ENCODE results near the gene ALK. TPM values are rescaled to one million over a fixed set of nuclear protein-coding genes. Genes with fewer than 3 reads are reported as not detected.

ALK gene
- total RNA-seq, 2 experiments from 2014 or later: not detected

- H3K4me3 Mint-ChIP-seq: no peak overlapping the region
- intact Hi-C loops (cut with micrococcal nuclease): no loop called here
- no peak overlapping the region for H3K27ac Mint-ChIP-seq
- CTCF ChIA-PET: no interaction called here
- H3K4me1 Mint-ChIP-seq (ENCODE audit: low read depth): no peaks in the 10 kb centered on the region
- POLR2A ChIA-PET: no interaction called here
- DNase-seq: no peak
- no peaks in the 10 kb centered on the region for H3K9me3 Mint-ChIP-seq
- no peaks in the 10 kb centered on the region for H3K27me3 Mint-ChIP-seq
- H3K36me3 Mint-ChIP-seq: no peaks in the 10 kb centered on the region
Observed at GRCh38 chr2:29482348-29482747, 439.0 kb downstream of the ALK start.

DNA sequence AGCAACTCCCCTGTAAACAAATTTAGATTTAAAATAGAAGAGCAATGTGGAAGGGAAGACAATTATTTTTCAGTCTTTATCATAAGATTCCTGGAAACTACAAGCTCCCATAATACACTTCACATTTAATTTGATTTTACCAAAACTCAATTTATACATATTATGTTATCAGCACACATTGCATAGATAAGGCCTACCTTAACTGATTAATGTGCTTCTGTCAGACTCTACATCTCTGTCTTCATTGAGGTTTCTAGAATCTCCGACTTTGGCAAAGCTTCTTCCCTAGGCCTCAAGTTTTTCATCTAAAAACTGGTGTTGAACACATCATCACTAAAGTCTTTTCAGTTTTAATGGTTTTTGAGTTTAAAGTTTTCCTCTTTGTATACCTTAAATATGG is 440.1 kb downstream of the ALK start:
- no peaks in the 10 kb centered on the region for H3K36me3 Mint-ChIP-seq
- ChIA-PET CTCF (no interaction called here), POLR2A (no interaction called here)
- no peaks in the 10 kb centered on the region for H3K9me3 Mint-ChIP-seq
- no peaks in the 10 kb centered on the region for H3K4me1 Mint-ChIP-seq (ENCODE audit: low read depth)
- no peak for DNase-seq
- no peaks in the 10 kb centered on the region for H3K27me3 Mint-ChIP-seq
- no peak overlapping the region for H3K27ac Mint-ChIP-seq
- H3K4me3 Mint-ChIP-seq: no peak overlapping the region
- intact Hi-C loops (cut with micrococcal nuclease): no loop called here

- H3K9me3 Mint-ChIP-seq: no peaks in the 10 kb centered on the region
- POLR2A ChIA-PET: no interaction called here
- H3K36me3 Mint-ChIP-seq: no peaks in the 10 kb centered on the region
- H3K27me3 Mint-ChIP-seq: no peaks in the 10 kb centered on the region
- H3K27ac Mint-ChIP-seq: no peak overlapping the region
- no peak overlapping the region for H3K4me3 Mint-ChIP-seq
- CTCF ChIA-PET: no interaction called here
- intact Hi-C loops (cut with micrococcal nuclease): no loop called here
- no peak for DNase-seq
- H3K4me1 Mint-ChIP-seq (ENCODE audit: low read depth): no peaks in the 10 kb centered on the region
Observed at GRCh38 chr2:29480426-29480825, 441.0 kb downstream of the ALK start.

- ChIA-PET POLR2A (no interaction called here), CTCF (no interaction called here)
- Mint-ChIP-seq H3K4me3 (no peak overlapping the region), H3K36me3 (no peaks in the 10 kb centered on the region), H3K27ac (no peak overlapping the region), H3K27me3 (no peaks in the 10 kb centered on the region), H3K4me1 (ENCODE audit: low read depth) (no peaks in the 10 kb centered on the region), H3K9me3 (no peaks in the 10 kb centered on the region)
- intact Hi-C loops (cut with micrococcal nuclease): no loop called here
- DNase-seq: no peak
Observed at GRCh38 chr2:29479401-29479800, 442.0 kb downstream of the ALK start.

DNA sequence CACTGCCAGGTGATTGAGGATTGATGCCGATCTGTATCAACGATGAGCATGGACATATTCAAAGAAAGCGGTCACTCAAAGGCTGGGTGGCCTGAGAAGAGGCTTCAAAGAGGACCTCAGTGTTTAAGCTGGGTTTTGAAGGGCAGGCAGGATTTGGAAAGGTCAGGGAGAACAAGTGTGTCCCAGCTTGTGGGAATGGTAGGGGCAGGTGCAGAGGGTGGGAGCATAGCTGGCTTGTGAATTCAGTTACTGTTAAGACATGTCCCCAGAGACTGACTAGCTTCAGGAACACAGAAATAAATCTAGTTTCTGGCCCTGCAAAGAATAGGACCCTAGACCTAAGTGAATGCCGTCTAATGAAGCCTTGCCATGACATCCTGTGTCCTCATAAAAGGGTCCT is 442.7 kb downstream of the ALK start:
- CTCF ChIA-PET: no interaction called here
- no peaks in the 10 kb centered on the region for H3K9me3 Mint-ChIP-seq
- intact Hi-C loops (cut with micrococcal nuclease): no loop called here
- no peaks in the 10 kb centered on the region for H3K4me1 Mint-ChIP-seq (ENCODE audit: low read depth)
- no peak for DNase-seq
- no peak overlapping the region for H3K27ac Mint-ChIP-seq
- H3K4me3 Mint-ChIP-seq: no peak overlapping the region
- POLR2A ChIA-PET: no interaction called here
- H3K36me3 Mint-ChIP-seq: no peaks in the 10 kb centered on the region
- H3K27me3 Mint-ChIP-seq: no peaks in the 10 kb centered on the region

DNA sequence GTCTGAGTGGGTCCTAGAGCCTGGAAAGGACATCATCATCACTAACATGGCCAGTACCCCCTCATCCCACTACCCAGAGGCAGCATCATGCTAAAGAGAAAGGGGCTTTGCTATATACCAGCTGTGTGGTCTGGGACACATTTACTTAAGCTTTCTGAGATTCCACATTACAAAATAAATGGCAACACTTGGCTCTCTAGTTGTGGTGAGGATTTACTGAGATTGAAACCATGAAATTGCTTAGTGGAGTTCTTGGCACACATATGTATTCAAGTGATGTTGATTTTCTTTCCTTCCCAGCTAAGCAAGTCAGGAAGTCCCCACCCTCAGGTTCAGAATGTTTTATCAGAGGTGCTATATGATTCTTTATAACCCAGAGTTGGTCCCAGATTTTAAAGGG is 444.2 kb downstream of the ALK start:
- Mint-ChIP-seq H3K4me1 (ENCODE audit: low read depth) (no peaks in the 10 kb centered on the region), H3K27me3 (no peaks in the 10 kb centered on the region), H3K4me3 (no peak overlapping the region), H3K27ac (no peak overlapping the region), H3K9me3 (no peaks in the 10 kb centered on the region), H3K36me3 (no peaks in the 10 kb centered on the region)
- intact Hi-C loops (cut with micrococcal nuclease): no loop called here
- POLR2A ChIA-PET: no interaction called here
- no peak for DNase-seq
- CTCF ChIA-PET: no interaction called here

DNA sequence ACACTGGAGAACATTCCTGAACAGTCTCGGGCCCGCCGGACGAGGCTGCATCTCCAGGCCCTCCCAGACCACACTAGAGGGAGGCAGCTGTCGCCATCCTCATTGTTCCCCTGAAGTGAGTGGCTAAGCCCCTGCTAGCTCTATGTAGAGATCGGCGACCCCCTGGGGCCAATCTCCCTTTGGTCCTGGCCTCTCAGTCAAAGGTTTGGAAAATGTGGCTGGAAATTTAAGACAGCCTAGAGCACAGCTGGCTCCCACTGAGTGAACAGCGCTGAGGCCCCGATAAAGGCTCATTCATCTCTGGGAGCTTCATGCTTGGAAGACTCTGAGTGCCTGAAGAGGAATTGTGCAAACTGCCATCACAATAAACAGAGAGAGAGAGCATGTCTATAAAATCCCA is 445.9 kb downstream of the ALK start:
- Mint-ChIP-seq H3K9me3 (peaks cover 5% of the 10 kb centered on the region), H3K4me1 (ENCODE audit: low read depth) (no peaks in the 10 kb centered on the region), H3K27me3 (no peaks in the 10 kb centered on the region), H3K27ac (no peak overlapping the region), H3K36me3 (no peaks in the 10 kb centered on the region), H3K4me3 (no peak overlapping the region)
- intact Hi-C loops (cut with micrococcal nuclease): no loop called here
- DNase-seq: no peak
- POLR2A ChIA-PET: no interaction called here
- CTCF ChIA-PET: no interaction called here

DNA sequence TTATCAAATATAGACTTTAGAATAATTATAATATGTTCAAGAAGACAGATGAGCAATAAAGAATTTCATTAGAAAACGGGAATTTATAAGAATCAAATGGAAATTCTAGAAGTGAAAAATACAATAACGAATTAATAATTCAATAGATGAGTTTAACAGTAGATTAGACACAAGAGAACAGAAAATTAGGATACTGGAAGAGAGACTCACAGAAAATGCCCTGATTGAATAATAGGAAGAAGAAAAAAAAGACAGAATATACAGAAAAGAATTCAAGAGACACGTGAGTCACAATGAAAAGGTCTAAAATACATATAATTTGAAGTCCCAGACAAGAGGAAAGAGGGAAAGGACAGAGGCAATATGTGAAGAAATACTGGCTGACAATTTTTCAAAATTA is 451.4 kb downstream of the ALK start:
- H3K27me3 Mint-ChIP-seq: peaks cover 3% of the 10 kb centered on the region
- CTCF ChIA-PET: no interaction called here
- H3K4me1 Mint-ChIP-seq (ENCODE audit: low read depth): no peaks in the 10 kb centered on the region
- H3K4me3 Mint-ChIP-seq: no peak overlapping the region
- intact Hi-C loops (cut with micrococcal nuclease): no loop called here
- DNase-seq: no peak
- peaks cover 4% of the 10 kb centered on the region for H3K36me3 Mint-ChIP-seq
- H3K9me3 Mint-ChIP-seq: peaks cover 19% of the 10 kb centered on the region
- POLR2A ChIA-PET: no interaction called here
- H3K27ac Mint-ChIP-seq: no peak overlapping the region

GRCh38 chr2:29469516-29469915 is 451.9 kb downstream of the ALK start:
- Mint-ChIP-seq H3K27me3 (peaks cover 8% of the 10 kb centered on the region), H3K27ac (no peak overlapping the region), H3K4me1 (ENCODE audit: low read depth) (no peaks in the 10 kb centered on the region), H3K4me3 (no peak overlapping the region), H3K36me3 (peaks cover 4% of the 10 kb centered on the region), H3K9me3 (peaks cover 19% of the 10 kb centered on the region)
- DNase-seq: no peak
- ChIA-PET POLR2A (no interaction called here), CTCF (no interaction called here)
- intact Hi-C loops (cut with micrococcal nuclease): no loop called here

GRCh38 chr2:29463181-29463900 is 458.0 kb downstream of the ALK start:
- H3K4me3 Mint-ChIP-seq: no peak overlapping the region
- no peaks in the 10 kb centered on the region for H3K36me3 Mint-ChIP-seq
- H3K9me3 Mint-ChIP-seq: no peaks in the 10 kb centered on the region
- intact Hi-C loops (cut with micrococcal nuclease): no loop called here
- H3K27ac Mint-ChIP-seq: no peak overlapping the region
- DNase-seq: no peak
- POLR2A ChIA-PET: no interaction called here
- CTCF ChIA-PET: no interaction called here
- no peaks in the 10 kb centered on the region for H3K4me1 Mint-ChIP-seq (ENCODE audit: low read depth)
- H3K27me3 Mint-ChIP-seq: peaks cover 26% of the 10 kb centered on the region

GRCh38 chr2:29462293-29462692 is 459.1 kb downstream of the ALK start:
- CTCF ChIA-PET: no interaction called here
- POLR2A ChIA-PET: interaction anchor here (0.6 kb wide), 1 partner anchor 578 kb away, joined by 4 read pairs; no protein-coding TSS in a partner anchor
- intact Hi-C loops (cut with micrococcal nuclease): no loop called here
- Mint-ChIP-seq H3K4me1 (ENCODE audit: low read depth) (no peaks in the 10 kb centered on the region), H3K36me3 (no peaks in the 10 kb centered on the region), H3K27me3 (peaks cover 31% of the 10 kb centered on the region), H3K27ac (no peak overlapping the region), H3K4me3 (no peak overlapping the region), H3K9me3 (no peaks in the 10 kb centered on the region)
- no peak for DNase-seq

DNA sequence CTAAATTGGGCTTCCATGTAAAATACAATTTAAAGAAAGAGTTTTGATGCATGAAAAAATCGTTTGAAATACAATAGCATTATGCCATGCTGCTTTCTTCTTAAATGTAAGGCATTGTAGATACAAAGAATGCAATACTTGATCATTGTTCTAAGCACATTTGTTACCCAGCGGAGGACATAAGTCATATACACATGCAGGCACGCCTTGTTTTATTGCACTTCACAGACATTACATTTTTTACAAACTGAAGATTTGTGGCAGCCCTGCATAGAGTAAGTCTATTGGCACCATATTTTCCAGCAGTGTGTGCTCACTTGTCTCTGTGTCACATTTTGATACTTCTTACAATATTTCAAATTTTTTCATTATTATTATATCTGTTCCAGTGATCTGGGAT is 461.2 kb downstream of the ALK start:
- H3K27me3 Mint-ChIP-seq: peaks cover 35% of the 10 kb centered on the region
- no peaks in the 10 kb centered on the region for H3K36me3 Mint-ChIP-seq
- POLR2A ChIA-PET: no interaction called here
- CTCF ChIA-PET: no interaction called here
- intact Hi-C loops (cut with micrococcal nuclease): no loop called here
- H3K4me3 Mint-ChIP-seq: no peak overlapping the region
- no peaks in the 10 kb centered on the region for H3K9me3 Mint-ChIP-seq
- no peak overlapping the region for H3K27ac Mint-ChIP-seq
- no peaks in the 10 kb centered on the region for H3K4me1 Mint-ChIP-seq (ENCODE audit: low read depth)
- DNase-seq: no peak

DNA sequence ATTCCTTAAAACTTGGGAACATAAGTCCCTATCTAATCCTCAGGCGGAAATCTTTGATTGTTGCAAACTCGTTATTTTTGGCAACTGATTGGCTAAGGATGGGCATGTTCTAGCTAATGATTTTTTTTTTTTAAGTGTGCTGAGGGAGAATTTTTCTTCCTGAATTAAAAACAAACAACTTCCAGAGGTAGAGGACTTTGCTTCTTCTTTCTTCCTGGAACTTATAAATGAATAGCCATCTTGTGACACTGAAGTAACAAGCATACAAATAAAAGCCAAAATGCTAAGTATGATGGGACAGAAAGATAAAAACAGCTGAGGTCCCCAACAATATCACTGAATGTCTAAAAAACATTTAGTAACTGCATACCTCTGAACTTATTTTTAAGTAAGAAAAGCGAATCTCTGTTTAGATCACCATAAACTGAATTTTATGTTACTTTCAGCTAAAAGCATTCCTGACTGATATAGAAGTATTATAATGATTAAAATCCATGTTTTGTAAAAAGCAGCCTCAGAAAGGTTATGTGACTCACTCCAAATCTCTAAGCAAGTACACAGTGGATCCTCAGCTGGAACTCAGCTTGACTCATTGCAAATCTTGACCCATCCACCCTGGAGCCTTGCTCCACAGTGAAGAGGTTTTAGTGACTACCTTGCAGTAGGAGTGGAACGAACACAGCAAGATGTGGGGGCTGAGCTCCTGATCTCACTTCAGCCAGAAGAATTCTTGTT is 461.8 kb downstream of the ALK start:
- CTCF ChIA-PET: no interaction called here
- DNase-seq: no peak
- intact Hi-C loops (cut with micrococcal nuclease): no loop called here

More for the DNA sequence above, 461.8 kb downstream of the ALK start:
- H3K27ac Mint-ChIP-seq: no peak overlapping the region
- H3K36me3 Mint-ChIP-seq: no peaks in the 10 kb centered on the region
- peaks cover 31% of the 10 kb centered on the region for H3K27me3 Mint-ChIP-seq
- no peaks in the 10 kb centered on the region for H3K4me1 Mint-ChIP-seq (ENCODE audit: low read depth)
- POLR2A ChIA-PET: no interaction called here
- no peaks in the 10 kb centered on the region for H3K9me3 Mint-ChIP-seq
- no peak overlapping the region for H3K4me3 Mint-ChIP-seq
